HG03575 (cell line): ENCODE measurements around the gene IL1RN.

Experiments used
- ATAC-seq: cut with Tn5 transposase; IDR thresholded peaks from one replicate; pipeline ENCODE4 v1.9.1; 2021; ENCODE audit not compliant: unreplicated experiment, insufficient number of reproducible peaks, low FRiP score; ENCODE audit errors: extremely low read depth

Gene IL1RN

GRCh38 chr2:113181258-113182051, 54.1 kb downstream of the IL1RN start:
- ATAC-seq = no peak

GRCh38 chr2:113182471-113183260, 55.3 kb downstream of the IL1RN start:
- ATAC-seq = no peak

GRCh38 chr2:113183264-113183663, 55.9 kb downstream of the IL1RN start:
- ATAC-seq = no peak
